HL-60 (cell line): ENCODE data around the gene CCZ1B.
"Not testable (repeated sequence)": the region's sequence is repeated elsewhere in the genome, so short reads cannot be mapped to it uniquely, and the experiment has no call there.

Experiments
- CTCF ChIP-seq: IDR thresholded peaks from one replicate; pipeline ENCODE4 v1.5.1; 2011; ENCODE audit warnings: low read length, control low read depth, inconsistent platforms; ENCODE audit not compliant: insufficient read depth
- POLR2AphosphoS5 ChIP-seq: IDR thresholded peaks from 2 replicates; pipeline ENCODE4 v1.6.1; 2012; ENCODE audit warnings: low read depth

DNA sequence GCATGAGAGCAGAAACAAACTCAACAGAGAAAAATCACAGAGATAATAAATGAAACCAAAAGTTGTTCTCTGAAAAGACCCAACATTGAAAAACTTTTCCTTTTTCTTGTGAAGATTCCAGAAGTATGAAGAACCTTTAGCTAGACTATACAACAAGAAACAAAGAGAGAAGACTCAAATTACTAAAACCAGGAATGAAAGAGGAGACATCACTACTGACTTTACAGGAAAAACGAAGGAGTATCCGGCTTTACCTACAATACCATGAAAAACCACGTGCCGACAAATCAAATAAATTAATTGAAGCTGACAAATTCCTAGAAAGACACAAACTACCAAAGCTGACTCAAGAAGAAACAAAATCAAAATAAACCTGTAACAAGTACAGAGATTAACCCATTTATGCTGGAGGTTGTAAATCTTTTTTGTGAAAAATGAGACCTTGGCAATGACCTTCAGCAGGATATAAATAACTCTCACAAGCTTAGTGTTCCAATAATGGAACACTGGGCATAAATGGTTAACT, 18.6 kb downstream of the CCZ1B start:
- not testable (repeated sequence) for TF ChIP-seq POLR2AphosphoS5, CTCF
